Measurements from ENCODE around the gene GCH1.

- TF ChIP-seq CTCF (IDR thresholded peaks at IDR 0.05) (no peak), POLR2A (IDR thresholded peaks at IDR 0.05) (no peak)
These were observed 12.7 kb downstream of the GCH1 start for GRCh38 chr14:54889919-54890318.

Measured in right lobe of liver (tissue), 4 donors.